A549 (cell line): ENCODE measurements around the gene SGSM1.

Experiments used
- BCL3 ChIP-seq: fragments of >200 bp; sonication (Bioruptor Twin); formaldehyde crosslinking; IDR thresholded peaks from 3 replicates; pipeline ENCODE4 v1.6.1; 2016
- CHD4 ChIP-seq: fragments of 200-600 bp; sonication (generic); IDR thresholded peaks from 2 replicates; pipeline ENCODE4 v1.6.1; 2016; ENCODE audit warnings: antibody characterized with exemption, mild to moderate bottlenecking, borderline replicate concordance
- GATA3 ChIP-seq: IDR thresholded peaks from 2 replicates; pipeline ENCODE4 v1.6.1; 2012; ENCODE audit warnings: borderline replicate concordance
- MAZ ChIP-seq: fragments of 150-350 bp; IDR thresholded peaks from 2 replicates; pipeline ENCODE4 v1.6.1; 2014; ENCODE audit warnings: antibody characterized with exemption, low read depth, low read length, borderline replicate concordance
- MYC ChIP-seq: IDR thresholded peaks from 2 replicates; pipeline ENCODE4 v1.6.1; 2012; ENCODE audit warnings: mild to moderate bottlenecking, inconsistent platforms, low read length, improper control_type of control experiment, borderline replicate concordance
- POLR2A ChIP-seq: IDR thresholded peaks from 2 replicates; pipeline ENCODE4 v1.6.1; 2012; ENCODE audit warnings: mild to moderate bottlenecking, low read length
- TF ChIP-seq, protein P1 (sequence below): fragments of >200 bp; sonication (Bioruptor Twin); formaldehyde crosslinking; IDR thresholded peaks from 3 replicates; pipeline ENCODE4 v1.5.1; 2016
- TF ChIP-seq, protein P2 (sequence below): fragments of 450-650 bp; IDR thresholded peaks from 2 replicates; pipeline ENCODE4 v1.6.1; 2014; ENCODE audit warnings: antibody characterized with exemption

GRCh38 chr22:24789516-24789915 is 16.5 kb upstream of the SGSM1 start:
- TF ChIP-seq CHD4: no peak
- TF ChIP-seq, protein P1, sequence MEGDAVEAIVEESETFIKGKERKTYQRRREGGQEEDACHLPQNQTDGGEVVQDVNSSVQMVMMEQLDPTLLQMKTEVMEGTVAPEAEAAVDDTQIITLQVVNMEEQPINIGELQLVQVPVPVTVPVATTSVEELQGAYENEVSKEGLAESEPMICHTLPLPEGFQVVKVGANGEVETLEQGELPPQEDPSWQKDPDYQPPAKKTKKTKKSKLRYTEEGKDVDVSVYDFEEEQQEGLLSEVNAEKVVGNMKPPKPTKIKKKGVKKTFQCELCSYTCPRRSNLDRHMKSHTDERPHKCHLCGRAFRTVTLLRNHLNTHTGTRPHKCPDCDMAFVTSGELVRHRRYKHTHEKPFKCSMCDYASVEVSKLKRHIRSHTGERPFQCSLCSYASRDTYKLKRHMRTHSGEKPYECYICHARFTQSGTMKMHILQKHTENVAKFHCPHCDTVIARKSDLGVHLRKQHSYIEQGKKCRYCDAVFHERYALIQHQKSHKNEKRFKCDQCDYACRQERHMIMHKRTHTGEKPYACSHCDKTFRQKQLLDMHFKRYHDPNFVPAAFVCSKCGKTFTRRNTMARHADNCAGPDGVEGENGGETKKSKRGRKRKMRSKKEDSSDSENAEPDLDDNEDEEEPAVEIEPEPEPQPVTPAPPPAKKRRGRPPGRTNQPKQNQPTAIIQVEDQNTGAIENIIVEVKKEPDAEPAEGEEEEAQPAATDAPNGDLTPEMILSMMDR: no peak
- TF ChIP-seq GATA3: no peak
- no peak for TF ChIP-seq MYC
- TF ChIP-seq MAZ: no peak
- no peak for TF ChIP-seq BCL3
- TF ChIP-seq, protein P2, sequence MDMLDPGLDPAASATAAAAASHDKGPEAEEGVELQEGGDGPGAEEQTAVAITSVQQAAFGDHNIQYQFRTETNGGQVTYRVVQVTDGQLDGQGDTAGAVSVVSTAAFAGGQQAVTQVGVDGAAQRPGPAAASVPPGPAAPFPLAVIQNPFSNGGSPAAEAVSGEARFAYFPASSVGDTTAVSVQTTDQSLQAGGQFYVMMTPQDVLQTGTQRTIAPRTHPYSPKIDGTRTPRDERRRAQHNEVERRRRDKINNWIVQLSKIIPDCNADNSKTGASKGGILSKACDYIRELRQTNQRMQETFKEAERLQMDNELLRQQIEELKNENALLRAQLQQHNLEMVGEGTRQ: no peak
- TF ChIP-seq POLR2A: no peak
